GM12891 (cell line): Measurements from ENCODE around the gene COL26A1.

Experiments
- PAX5 ChIP-seq: IDR thresholded peaks from 2 replicates; pipeline ENCODE4 v1.6.1; 2011; ENCODE audit warnings: low read length, moderate library complexity, mild to moderate bottlenecking; ENCODE audit not compliant: insufficient read depth, severe bottlenecking
- POLR2A ChIP-seq: IDR thresholded peaks from 2 replicates; pipeline ENCODE4 v1.6.1; 2011; ENCODE audit warnings: low read depth, low read length, control low read depth
- POLR2AphosphoS5 ChIP-seq: IDR thresholded peaks from 2 replicates; pipeline ENCODE4 v1.6.1; 2011; ENCODE audit warnings: low read depth, low read length, control low read depth
- POU2F2 ChIP-seq: IDR thresholded peaks from 2 replicates; pipeline ENCODE4 v1.6.1; 2011; ENCODE audit warnings: low read depth, mild to moderate bottlenecking, control low read depth, low read length, moderate library complexity
- SPI1 ChIP-seq: IDR thresholded peaks from 2 replicates; pipeline ENCODE4 v1.6.1; 2011; ENCODE audit warnings: low read depth, low read length, control low read depth
- TAF1 ChIP-seq: IDR thresholded peaks from 2 replicates; pipeline ENCODE4 v1.6.1; 2011; ENCODE audit warnings: low read depth, low read length, control low read depth

- TF ChIP-seq POLR2A, result no peak
- no peak for TF ChIP-seq POLR2AphosphoS5
- TF ChIP-seq TAF1, result no peak
- no peak for TF ChIP-seq PAX5
- no peak for TF ChIP-seq SPI1
- TF ChIP-seq POU2F2, result no peak
Measured at GRCh38 chr7:101559586-101559985, 196.9 kb downstream of the COL26A1 start.
